HepG2 (cell line): ENCODE measurements around the gene KAZALD1. TPM values are rescaled to one million over a fixed set of nuclear protein-coding genes. Genes with fewer than 3 reads are reported as not detected.

Experiments
- BORCS8-MEF2B ChIP-seq: sonication (generic); formaldehyde crosslinking; IDR thresholded peaks from 2 replicates; pipeline ENCODE4 v1.8.0; 2022; ENCODE audit warnings: mild to moderate bottlenecking, missing genetic modification reagents
- FLYWCH1 ChIP-seq: sonication (generic); formaldehyde crosslinking; IDR thresholded peaks from 2 replicates; pipeline ENCODE4 v1.8.1; 2023; ENCODE audit warnings: mild to moderate bottlenecking, missing genetic modification reagents
- MATR3 ChIP-seq: sonication (generic); formaldehyde crosslinking; IDR thresholded peaks from 2 replicates; pipeline ENCODE4 v1.4.0; 2020; ENCODE audit warnings: missing genetic modification reagents
- MED13 ChIP-seq: sonication (generic); formaldehyde crosslinking; IDR thresholded peaks from 2 replicates; pipeline ENCODE4 v1.5.0; 2020; ENCODE audit warnings: missing genetic modification reagents
- MTERF4 ChIP-seq: sonication (generic); formaldehyde crosslinking; IDR thresholded peaks from 2 replicates; pipeline ENCODE4 v1.8.0; 2023; ENCODE audit warnings: mild to moderate bottlenecking, missing genetic modification reagents
- NFE2L1 ChIP-seq: sonication (generic); formaldehyde crosslinking; IDR thresholded peaks from 2 replicates; pipeline ENCODE4 v1.4.0; 2020; ENCODE audit warnings: missing genetic modification reagents, mild to moderate bottlenecking, borderline replicate concordance
- RORA ChIP-seq: sonication (generic); formaldehyde crosslinking; IDR thresholded peaks from 2 replicates; pipeline ENCODE4 v1.5.0; 2020; ENCODE audit warnings: mild to moderate bottlenecking, missing genetic modification reagents, moderate library complexity
- SNAI1 ChIP-seq: sonication (generic); formaldehyde crosslinking; IDR thresholded peaks from 2 replicates; pipeline ENCODE4 v1.5.0; 2020; ENCODE audit warnings: mild to moderate bottlenecking, missing genetic modification reagents, borderline replicate concordance
- TBX3 ChIP-seq: fragments of 450-650 bp; IDR thresholded peaks from 2 replicates; pipeline ENCODE4 v1.6.1; 2017; ENCODE audit warnings: antibody characterized with exemption, mild to moderate bottlenecking, inconsistent platforms, borderline replicate concordance
- TSC22D2 ChIP-seq: sonication (generic); formaldehyde crosslinking; IDR thresholded peaks from 2 replicates; pipeline ENCODE4 v1.5.1; 2020; ENCODE audit warnings: missing genetic modification reagents, mild to moderate bottlenecking, borderline replicate concordance
- U2AF2 ChIP-seq: fragments of 200-400 bp; formaldehyde crosslinking; IDR thresholded peaks from 2 replicates; pipeline ENCODE4 v1.6.1; 2017; ENCODE audit warnings: low read depth, mild to moderate bottlenecking, low read length
- WIZ ChIP-seq: sonication (generic); formaldehyde crosslinking; IDR thresholded peaks from 2 replicates; pipeline ENCODE4 v1.5.1; 2020; ENCODE audit warnings: mild to moderate bottlenecking, missing genetic modification reagents
- ZBTB43 ChIP-seq: sonication (generic); formaldehyde crosslinking; conservative IDR thresholded peaks from 2 replicates; pipeline ENCODE4 v1.4.0; 2020; ENCODE audit warnings: missing genetic modification reagents
- ZFP41 ChIP-seq: sonication (generic); formaldehyde crosslinking; IDR thresholded peaks from 2 replicates; pipeline ENCODE4 v1.4.0; 2020; ENCODE audit warnings: mild to moderate bottlenecking, missing genetic modification reagents, borderline replicate concordance
- ZFP90 ChIP-seq: sonication (generic); formaldehyde crosslinking; IDR thresholded peaks from 2 replicates; pipeline ENCODE4 v1.8.0; 2022; ENCODE audit warnings: missing genetic modification reagents, mild to moderate bottlenecking, inconsistent platforms, borderline replicate concordance
- ZNF382 ChIP-seq: sonication (generic); formaldehyde crosslinking; IDR thresholded peaks from 2 replicates; pipeline ENCODE4 v1.5.0; 2020; ENCODE audit warnings: missing genetic modification reagents, mild to moderate bottlenecking, borderline replicate concordance
- ZNF431 ChIP-seq: sonication (generic); formaldehyde crosslinking; IDR thresholded peaks from 2 replicates; pipeline ENCODE4 v1.9.0; 2022; ENCODE audit warnings: missing genetic modification reagents, low read depth, mild to moderate bottlenecking, borderline replicate concordance
- ZNF547 ChIP-seq: sonication (generic); formaldehyde crosslinking; IDR thresholded peaks from 2 replicates; pipeline ENCODE4 v1.5.1; 2020; ENCODE audit warnings: mild to moderate bottlenecking, missing genetic modification reagents
- ZNF724P ChIP-seq: sonication (generic); formaldehyde crosslinking; IDR thresholded peaks from 2 replicates; pipeline ENCODE4 v1.8.0; 2022; ENCODE audit warnings: missing genetic modification reagents, borderline replicate concordance
- ZNF878 ChIP-seq: sonication (generic); formaldehyde crosslinking; IDR thresholded peaks from 2 replicates; pipeline ENCODE4 v1.8.1; 2023; ENCODE audit warnings: mild to moderate bottlenecking, missing genetic modification reagents, moderate library complexity
- polyA plus RNA-seq, 8 experiments: library from polyadenylated mRNA; depleted of rRNA in 3 of 8; stranded (reverse) in 7 of 8; unstranded in 1 of 8; fragments of >200 nt; fragmentation: Illumina TruSeq in 4 of 8; extraction: Trizol in 4 of 8; gene quantifications; 2 replicates each; pipeline versions ENCODE4 v1.2.1 to v1.2.3, GENCODE V29; 2011 to 2016; ENCODE audit warnings: low read depth in 4 of 8, missing spikeins in 1 of 8, mixed read lengths in 1 of 8; ENCODE audit not compliant: insufficient read depth in 1 of 8
- total RNA-seq, 5 experiments: library from RNA; depleted of rRNA; stranded (reverse); fragments of >200 nt; fragmentation: Illumina TruSeq; extraction: Trizol; gene quantifications; 2 replicates each; pipeline ENCODE4 v1.2.3, GENCODE V29; 2016; ENCODE audit warnings: low read depth in 1 of 5
- TF ChIP-seq, protein P1 (sequence below): sonication (generic); formaldehyde crosslinking; IDR thresholded peaks from 2 replicates; pipeline ENCODE4 v1.4.0; 2020; ENCODE audit warnings: missing genetic modification reagents, borderline replicate concordance
- TF ChIP-seq, protein P2 (sequence below): sonication (generic); formaldehyde crosslinking; IDR thresholded peaks from 2 replicates; pipeline ENCODE4 v1.8.1; 2022; ENCODE audit warnings: low read depth, mild to moderate bottlenecking, missing genetic modification reagents

Gene KAZALD1
- total and polyA plus RNA-seq, 2 of the 13 experiments (the other 11 are each of a cell fraction or from before 2014, with no cell fraction given), result 16.7 to 27.7 TPM

- TF ChIP-seq, protein P1, sequence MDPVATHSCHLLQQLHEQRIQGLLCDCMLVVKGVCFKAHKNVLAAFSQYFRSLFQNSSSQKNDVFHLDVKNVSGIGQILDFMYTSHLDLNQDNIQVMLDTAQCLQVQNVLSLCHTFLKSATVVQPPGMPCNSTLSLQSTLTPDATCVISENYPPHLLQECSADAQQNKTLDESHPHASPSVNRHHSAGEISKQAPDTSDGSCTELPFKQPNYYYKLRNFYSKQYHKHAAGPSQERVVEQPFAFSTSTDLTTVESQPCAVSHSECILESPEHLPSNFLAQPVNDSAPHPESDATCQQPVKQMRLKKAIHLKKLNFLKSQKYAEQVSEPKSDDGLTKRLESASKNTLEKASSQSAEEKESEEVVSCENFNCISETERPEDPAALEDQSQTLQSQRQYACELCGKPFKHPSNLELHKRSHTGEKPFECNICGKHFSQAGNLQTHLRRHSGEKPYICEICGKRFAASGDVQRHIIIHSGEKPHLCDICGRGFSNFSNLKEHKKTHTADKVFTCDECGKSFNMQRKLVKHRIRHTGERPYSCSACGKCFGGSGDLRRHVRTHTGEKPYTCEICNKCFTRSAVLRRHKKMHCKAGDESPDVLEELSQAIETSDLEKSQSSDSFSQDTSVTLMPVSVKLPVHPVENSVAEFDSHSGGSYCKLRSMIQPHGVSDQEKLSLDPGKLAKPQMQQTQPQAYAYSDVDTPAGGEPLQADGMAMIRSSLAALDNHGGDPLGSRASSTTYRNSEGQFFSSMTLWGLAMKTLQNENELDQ (CRISPR knock-in tag), result no peak
- TF ChIP-seq TBX3 (no peak), ZNF878 (peak; percentile 65; the same call in 1 of the 2 replicates), MTERF4 (CRISPR knock-in tag) (peak; percentile 69; the same call in 1 of the 2 replicates), BORCS8-MEF2B (CRISPR knock-in tag) (peak; percentile 82), ZNF547 (CRISPR knock-in tag) (peak; percentile 96), ZNF382 (CRISPR knock-in tag) (no peak), TSC22D2 (CRISPR knock-in tag) (peak; percentile 56; the same call in 1 of the 2 replicates), ZBTB43 (CRISPR knock-in tag) (peak; percentile 79), RORA (CRISPR knock-in tag) (no peak), MED13 (CRISPR knock-in tag) (peak; percentile 65; the same call in 1 of the 2 replicates), NFE2L1 (CRISPR knock-in tag) (no peak), WIZ (CRISPR knock-in tag) (no peak), SNAI1 (CRISPR knock-in tag) (no peak), MATR3 (no peak), U2AF2 (no peak), ZFP90 (CRISPR knock-in tag) (peak; percentile 91; the same call in 1 of the 2 replicates), ZNF431 (CRISPR knock-in tag) (peak; percentile 92), ZFP41 (CRISPR knock-in tag) (no peak), ZNF724P (CRISPR knock-in tag) (peak; percentile 97), FLYWCH1 (CRISPR knock-in tag) (no peak)
- TF ChIP-seq, protein P2, sequence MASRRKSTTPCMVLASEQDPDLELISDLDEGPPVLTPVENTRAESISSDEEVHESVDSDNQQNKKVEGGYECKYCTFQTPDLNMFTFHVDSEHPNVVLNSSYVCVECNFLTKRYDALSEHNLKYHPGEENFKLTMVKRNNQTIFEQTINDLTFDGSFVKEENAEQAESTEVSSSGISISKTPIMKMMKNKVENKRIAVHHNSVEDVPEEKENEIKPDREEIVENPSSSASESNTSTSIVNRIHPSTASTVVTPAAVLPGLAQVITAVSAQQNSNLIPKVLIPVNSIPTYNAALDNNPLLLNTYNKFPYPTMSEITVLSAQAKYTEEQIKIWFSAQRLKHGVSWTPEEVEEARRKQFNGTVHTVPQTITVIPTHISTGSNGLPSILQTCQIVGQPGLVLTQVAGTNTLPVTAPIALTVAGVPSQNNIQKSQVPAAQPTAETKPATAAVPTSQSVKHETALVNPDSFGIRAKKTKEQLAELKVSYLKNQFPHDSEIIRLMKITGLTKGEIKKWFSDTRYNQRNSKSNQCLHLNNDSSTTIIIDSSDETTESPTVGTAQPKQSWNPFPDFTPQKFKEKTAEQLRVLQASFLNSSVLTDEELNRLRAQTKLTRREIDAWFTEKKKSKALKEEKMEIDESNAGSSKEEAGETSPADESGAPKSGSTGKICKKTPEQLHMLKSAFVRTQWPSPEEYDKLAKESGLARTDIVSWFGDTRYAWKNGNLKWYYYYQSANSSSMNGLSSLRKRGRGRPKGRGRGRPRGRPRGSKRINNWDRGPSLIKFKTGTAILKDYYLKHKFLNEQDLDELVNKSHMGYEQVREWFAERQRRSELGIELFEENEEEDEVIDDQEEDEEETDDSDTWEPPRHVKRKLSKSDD (CRISPR knock-in tag), result 0 out of 2 replicates have a peak, but pooled peaks have one; percentile 66
Observed at GRCh38 chr10:101062232-101063049, 652 bp downstream of the KAZALD1 start (continued).
